ENCODE results near the gene SNTA1. TPM values are rescaled to one million over a fixed set of nuclear protein-coding genes. Genes with fewer than 3 reads are reported as not detected.
A peak's percentile ranks its signal among the peaks of the same experiment; 100 is the strongest.
"Not testable (repeated sequence)": the region's sequence is repeated elsewhere in the genome, so short reads cannot be mapped to it uniquely, and the experiment has no call there.

Gene SNTA1
- total RNA-seq, 1 experiment from 2014 or later = 35.5 TPM

- no peak for DNase-seq (ENCODE audit: low read depth, low spot score)
- in situ Hi-C loops (cut with HindIII; ENCODE audit: low pct_unique_long_range_greater_than_20kb, low sequenced_read_pairs) = no loop called here
These were observed 2.2 kb downstream of the SNTA1 start for GRCh38 chr20:33441142-33441955.

DNA sequence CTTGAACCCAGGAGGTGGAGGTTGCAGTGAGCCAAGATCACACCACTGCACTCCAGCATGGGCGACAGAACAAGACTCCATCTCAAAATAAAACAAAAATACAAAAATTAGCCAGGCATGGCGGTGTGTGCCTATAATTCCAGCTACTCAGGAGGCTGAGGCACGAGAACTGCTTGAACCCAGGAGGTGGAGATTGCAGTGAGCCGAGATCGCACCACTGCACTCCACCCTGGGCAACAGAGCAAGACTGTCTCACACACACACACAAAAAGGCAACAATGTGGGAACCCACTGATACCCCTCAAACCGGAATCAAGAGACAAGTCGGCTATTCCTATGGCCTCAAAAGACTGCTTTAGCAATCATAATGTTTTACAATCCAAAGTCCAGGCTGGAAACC, 3.0 kb downstream of the SNTA1 start:
- DNase-seq (ENCODE audit: low read depth, low spot score); in situ Hi-C loops (cut with HindIII; ENCODE audit: low pct_unique_long_range_greater_than_20kb, low sequenced_read_pairs): not testable (repeated sequence)

- in situ Hi-C loops (cut with HindIII; ENCODE audit: low pct_unique_long_range_greater_than_20kb, low sequenced_read_pairs) = no loop called here
- no peak for DNase-seq (ENCODE audit: low read depth, low spot score)
These were observed 5.1 kb downstream of the SNTA1 start for GRCh38 chr20:33438481-33438880.

GRCh38 chr20:33437141-33437911, 6.2 kb downstream of the SNTA1 start:
- DNase-seq (ENCODE audit: low read depth, low spot score) = peak; percentile 50
- in situ Hi-C loops (cut with HindIII; ENCODE audit: low pct_unique_long_range_greater_than_20kb, low sequenced_read_pairs) = no loop called here

DNA sequence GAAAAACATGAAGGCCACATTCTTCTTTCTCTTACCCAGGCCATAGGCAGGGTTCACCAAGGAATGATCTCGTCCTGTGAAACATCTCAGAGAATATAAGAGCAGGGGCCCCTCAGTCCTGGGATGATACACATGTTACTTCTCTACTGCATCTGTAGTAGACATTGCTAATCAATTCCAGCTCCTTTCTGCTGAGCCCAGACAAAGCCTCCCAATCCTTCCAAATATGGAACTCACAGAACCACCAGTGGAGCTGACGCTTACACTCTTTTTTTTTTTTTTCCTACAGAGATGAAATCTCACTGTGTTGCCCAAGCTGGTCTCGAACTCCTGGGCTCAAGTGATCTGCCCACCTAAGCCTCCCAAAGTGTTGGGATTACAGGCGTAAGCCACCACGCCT, 9.1 kb downstream of the SNTA1 start:
- in situ Hi-C loops (cut with HindIII; ENCODE audit: low pct_unique_long_range_greater_than_20kb, low sequenced_read_pairs) = no loop called here
- no peak for DNase-seq (ENCODE audit: low read depth, low spot score)

- in situ Hi-C loops (cut with HindIII; ENCODE audit: low pct_unique_long_range_greater_than_20kb, low sequenced_read_pairs) = no loop called here
- DNase-seq (ENCODE audit: low read depth, low spot score) = no peak
These were observed 9.9 kb downstream of the SNTA1 start for GRCh38 chr20:33433465-33434234.

DNA sequence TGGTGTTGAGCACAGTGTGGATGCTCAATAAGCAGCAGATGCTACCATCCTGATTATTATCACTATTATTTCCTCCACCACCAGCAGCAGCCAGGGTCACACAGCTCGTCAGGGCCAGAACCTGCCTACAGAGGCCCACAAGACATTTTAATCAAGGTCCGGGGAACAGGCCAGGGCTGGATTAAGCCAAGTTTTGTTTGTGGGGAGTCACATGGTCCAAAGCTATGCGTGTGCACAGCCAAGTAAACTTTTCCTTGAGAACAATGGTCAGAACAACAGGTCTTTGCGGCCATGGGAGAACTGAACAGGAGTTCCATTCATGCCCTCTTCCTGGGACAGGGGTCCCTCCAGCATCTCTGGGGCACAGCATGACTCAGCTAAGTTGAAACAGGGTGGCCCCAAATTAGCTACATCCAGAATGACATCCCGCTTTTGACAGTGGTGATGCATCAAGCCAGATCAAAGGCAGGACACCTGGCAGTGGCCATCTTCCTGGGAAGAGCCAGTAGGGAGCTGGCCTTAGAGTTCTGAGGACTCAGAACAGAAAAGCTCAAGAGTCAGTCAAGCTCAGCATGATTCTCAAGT, 11.7 kb downstream of the SNTA1 start:
- in situ Hi-C loops (cut with HindIII; ENCODE audit: low pct_unique_long_range_greater_than_20kb, low sequenced_read_pairs) = no loop called here
- DNase-seq (ENCODE audit: low read depth, low spot score) = no peak

GRCh38 chr20:33423875-33424274, 19.7 kb downstream of the SNTA1 start:
- DNase-seq (ENCODE audit: low read depth, low spot score); in situ Hi-C loops (cut with HindIII; ENCODE audit: low pct_unique_long_range_greater_than_20kb, low sequenced_read_pairs): not testable (repeated sequence)

- no peak for DNase-seq (ENCODE audit: low read depth, low spot score)
- in situ Hi-C loops (cut with HindIII; ENCODE audit: low pct_unique_long_range_greater_than_20kb, low sequenced_read_pairs) = no loop called here
These were observed 20.3 kb downstream of the SNTA1 start for GRCh38 chr20:33423141-33423834.

DNA sequence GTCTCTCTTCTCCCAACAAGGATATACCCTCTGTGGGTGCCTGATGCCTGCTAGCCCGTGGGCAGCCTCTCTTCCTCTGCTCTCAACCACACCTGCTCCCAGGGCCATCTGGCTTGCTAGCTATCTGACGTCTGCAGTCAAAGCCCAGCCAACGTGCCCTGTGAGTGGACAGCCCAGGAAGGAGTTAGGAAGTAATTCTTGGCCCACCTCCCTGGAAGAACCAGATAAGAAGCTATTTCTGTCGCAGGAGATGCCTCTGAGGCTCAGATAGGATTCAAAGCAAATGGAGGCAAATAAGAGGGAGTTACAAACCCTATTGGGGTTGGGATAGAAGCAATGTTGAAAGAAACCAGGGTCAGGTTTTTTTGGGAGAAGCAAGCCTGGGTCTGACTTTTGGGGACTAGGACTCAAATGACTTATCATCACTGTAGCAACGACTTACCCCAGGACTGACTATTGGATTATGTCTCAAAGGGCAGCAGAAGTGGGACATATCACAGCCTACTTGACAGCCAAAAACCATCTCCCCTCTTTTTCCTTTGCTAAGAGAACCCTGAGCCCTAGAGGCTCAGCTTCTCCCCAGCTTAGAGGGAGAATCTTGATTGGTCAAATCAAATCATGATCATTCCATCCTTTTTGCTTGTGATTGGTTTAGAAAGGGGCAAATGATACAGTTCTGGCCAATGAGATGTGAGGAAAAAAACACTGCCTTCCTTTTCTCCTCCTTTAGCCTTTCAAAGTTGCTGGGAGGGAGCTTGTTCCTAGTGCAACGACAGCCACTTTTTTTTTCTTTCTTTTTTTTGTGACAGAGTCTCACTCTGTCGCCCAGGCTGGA, 24.2 kb downstream of the SNTA1 start:
- in situ Hi-C loops (cut with HindIII; ENCODE audit: low pct_unique_long_range_greater_than_20kb, low sequenced_read_pairs) = no loop called here
- no peak for DNase-seq (ENCODE audit: low read depth, low spot score)

DNA sequence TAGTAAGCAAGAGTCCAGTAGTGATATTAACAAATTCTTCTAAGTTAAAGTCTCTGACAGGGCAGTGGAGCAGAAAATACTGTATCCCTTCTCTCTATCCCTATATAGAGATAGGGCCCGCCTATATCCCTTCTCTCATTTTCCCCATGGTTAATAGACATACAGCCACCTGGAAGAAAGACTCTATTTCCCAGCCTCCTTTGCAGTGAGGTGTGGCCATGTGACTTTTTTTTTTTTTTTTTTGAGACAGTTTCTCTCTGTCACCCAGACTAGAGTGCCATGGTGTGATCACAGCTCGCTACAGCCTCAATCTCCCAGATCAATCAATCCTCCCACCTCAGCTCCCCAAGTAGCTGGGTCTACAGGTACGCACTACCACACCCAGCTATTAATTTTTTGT, 25.5 kb downstream of the SNTA1 start:
- DNase-seq (ENCODE audit: low read depth, low spot score) = no peak
- in situ Hi-C loops (cut with HindIII; ENCODE audit: low pct_unique_long_range_greater_than_20kb, low sequenced_read_pairs) = no loop called here

GRCh38 chr20:33415948-33416347, 27.6 kb downstream of the SNTA1 start:
- in situ Hi-C loops (cut with HindIII; ENCODE audit: low pct_unique_long_range_greater_than_20kb, low sequenced_read_pairs) = no loop called here
- peak; percentile 88 for DNase-seq (ENCODE audit: low read depth, low spot score)

GRCh38 chr20:33412484-33412838, 31.1 kb downstream of the SNTA1 start:
- no peak for DNase-seq (ENCODE audit: low read depth, low spot score)
- in situ Hi-C loops (cut with HindIII; ENCODE audit: low pct_unique_long_range_greater_than_20kb, low sequenced_read_pairs) = no loop called here

GRCh38 chr20:33411711-33412483, 31.7 kb downstream of the SNTA1 start:
- in situ Hi-C loops (cut with HindIII; ENCODE audit: low pct_unique_long_range_greater_than_20kb, low sequenced_read_pairs) = no loop called here
- DNase-seq (ENCODE audit: low read depth, low spot score) = no peak

GRCh38 chr20:33411242-33411641, 32.3 kb downstream of the SNTA1 start:
- in situ Hi-C loops (cut with HindIII; ENCODE audit: low pct_unique_long_range_greater_than_20kb, low sequenced_read_pairs) = no loop called here
- DNase-seq (ENCODE audit: low read depth, low spot score) = no peak

All from SK-MEL-5 (cell line).